Erythroblast (primary cell): ENCODE data around the gene CRYBG1.

ENCODE experiments used
- GATA1 ChIP-seq: IDR thresholded peaks from 2 replicates; pipeline ENCODE4 v1.6.1; 2011; ENCODE audit warnings: low read depth, mild to moderate bottlenecking, control low read depth, low read length, moderate library complexity
- POLR2A ChIP-seq: IDR thresholded peaks from 2 replicates; pipeline ENCODE4 v1.6.1; 2011; ENCODE audit warnings: mild to moderate bottlenecking, low read length

GRCh38 chr6:106522562-106523250, 162.2 kb downstream of the CRYBG1 start:
- no peak for TF ChIP-seq POLR2A
- TF ChIP-seq GATA1, result no peak
